B cell (primary cell): ENCODE results near the gene SH3BP2. TPM values are rescaled to one million over a fixed set of nuclear protein-coding genes. Genes with fewer than 3 reads are reported as not detected.
A peak's percentile ranks its signal among the peaks of the same experiment; 100 is the strongest.

Experiments
- ATAC-seq: fragments of 200-7000 bp; cut with Tn5 transposase; one replicate; pipeline ENCODE4 v1.10.0; 2021; ENCODE audit warnings: low read depth, mild to moderate bottlenecking, moderate number of reproducible peaks, moderate library complexity
- CTCF ChIA-PET: fragments of 350-600 bp; sonication (Branson Sonifier 250); formaldehyde crosslinking; loops from one replicate; lab custom pipeline; 2021; ENCODE audit warnings: antibody characterized with exemption, inconsistent platforms; lab: Charles Lee
- POLR2A ChIA-PET: fragments of 350-600 bp; sonication (Branson Sonifier 250); formaldehyde crosslinking; loops from one replicate; lab custom pipeline; 2021; ENCODE audit warnings: antibody characterized with exemption; lab: Charles Lee
- DNase-seq: peaks from one replicate; pipeline ENCODE4 v3.0.0; 2013
- H2AFZ ChIP-seq: 2 replicates; pipeline ENCODE4 v1.6.1; 2012; ENCODE audit warnings: mild to moderate bottlenecking, low read depth, low read length; ENCODE audit not compliant: insufficient read depth, poor library complexity, severe bottlenecking
- H3K27ac ChIP-seq, 2 donors: 1 replicate in 1 of 2; 2 replicates in 1 of 2; pipeline ENCODE4 v1.5.1; 2012 to 2013; ENCODE audit warnings: low read length in 2 of 2, mild to moderate bottlenecking in 2 of 2, moderate library complexity in 1 of 2
- H3K27me3 ChIP-seq, 4 experiments: fragments of 200-600 bp in 1 of 4; sonication (generic) in 1 of 4; replicated peaks in 1 of 4; 1 replicate in 2 of 4; 2 replicates in 2 of 4; pipeline versions ENCODE4 v1.6.1 to v1.7.0; 2013 to 2016; ENCODE audit warnings: low read length in 3 of 4, mild to moderate bottlenecking in 2 of 4, mixed read lengths in 1 of 4, moderate library complexity in 1 of 4; ENCODE audit not compliant: insufficient read depth in 4 of 4, control insufficient read depth in 3 of 4; ENCODE audit errors: control extremely low read depth in 1 of 4
- H3K36me3 ChIP-seq, 2 experiments: replicated peaks in 1 of 2; 1 replicate in 1 of 2; 2 replicates in 1 of 2; pipeline versions ENCODE4 v1.6.1 to v1.7.1; 2013; ENCODE audit warnings: low read length in 1 of 2; ENCODE audit not compliant: insufficient read depth in 2 of 2, control insufficient read depth in 1 of 2; ENCODE audit errors: control extremely low read depth in 1 of 2, extremely low read depth in 1 of 2
- H3K4me1 ChIP-seq, 2 donors: fragments of 200-600 bp in 1 of 2; sonication (generic) in 1 of 2; 1 replicate in 1 of 2; 2 replicates in 1 of 2; pipeline versions ENCODE4 v1.5.1 to v1.6.1; 2013 to 2017; ENCODE audit warnings: low read length in 2 of 2; ENCODE audit not compliant: control insufficient read depth in 2 of 2, insufficient read depth in 2 of 2
- H3K4me2 ChIP-seq: replicated peaks from 2 replicates; pipeline ENCODE3; 2012; ENCODE audit warnings: mild to moderate bottlenecking, low read depth, low read length; ENCODE audit not compliant: poor library complexity, severe bottlenecking
- H3K4me3 ChIP-seq, 5 experiments: fragments of 200-600 bp in 1 of 5; sonication (generic) in 1 of 5; 1 replicate in 3 of 5; 2 replicates in 2 of 5; pipeline versions ENCODE4 v1.5.1 to v1.7.0; 2011 to 2016; ENCODE audit warnings: low read length in 4 of 5, mild to moderate bottlenecking in 4 of 5, low read depth in 2 of 5, control low read depth in 1 of 5, moderate library complexity in 1 of 5; ENCODE audit not compliant: insufficient read depth in 1 of 5; ENCODE audit errors: control extremely low read depth in 1 of 5, extremely low read depth in 1 of 5
- H3K79me2 ChIP-seq: fragments of 200-600 bp; sonication (generic); one replicate; pipeline ENCODE4 v1.6.0; 2016; ENCODE audit warnings: low read length; ENCODE audit not compliant: control insufficient read depth, insufficient read depth
- H3K9ac ChIP-seq: fragments of 200-600 bp; sonication (generic); 2 replicates; pipeline ENCODE4 v1.6.1; 2017; ENCODE audit warnings: mild to moderate bottlenecking, low read length, moderate library complexity
- H3K9me3 ChIP-seq, 3 donors: one replicate each; pipeline versions ENCODE4 v1.6.1 to v1.7.1; 2013; ENCODE audit warnings: low read length in 2 of 3; ENCODE audit not compliant: control insufficient read depth in 2 of 3, insufficient read depth in 1 of 3; ENCODE audit errors: control extremely low read depth in 1 of 3
- H4K20me1 ChIP-seq: 2 replicates; pipeline ENCODE4 v1.6.0; 2012; ENCODE audit warnings: mild to moderate bottlenecking, low read length; ENCODE audit not compliant: insufficient read depth, control insufficient read depth, poor library complexity, severe bottlenecking
- H3K27ac Mint-ChIP-seq: one replicate; pipeline ENCODE4 v1.8.0; 2021; ENCODE audit warnings: mixed read lengths
- H3K27me3 Mint-ChIP-seq: one replicate; pipeline ENCODE4 v1.8.0; 2021; ENCODE audit warnings: mixed read lengths
- H3K4me1 Mint-ChIP-seq: one replicate; pipeline ENCODE4 v1.8.0; 2021; ENCODE audit warnings: mixed read lengths
- H3K4me3 Mint-ChIP-seq: one replicate; pipeline ENCODE4 v1.8.0; 2021; ENCODE audit warnings: mixed read lengths
- H3K9me3 Mint-ChIP-seq: one replicate; pipeline ENCODE4 v1.8.0; 2022; ENCODE audit warnings: mixed read lengths; ENCODE audit not compliant: insufficient read depth
- EZH2 ChIP-seq: IDR thresholded peaks from 2 replicates; pipeline ENCODE4 v1.6.1; 2012; ENCODE audit warnings: borderline replicate concordance, low read depth, mild to moderate bottlenecking, moderate library complexity, low read length; ENCODE audit not compliant: insufficient read depth, poor library complexity, severe bottlenecking
- WGBS: methylation state at CpG from one replicate; pipeline ENCODE4 v1.1.5; 2013; ENCODE audit warnings: missing lambda C conversion rate; ENCODE audit not compliant: insufficient coverage; 5-methylcytosine and 5-hydroxymethylcytosine counted together
- intact Hi-C: fragments of 100-400 bp; cut with micrococcal nuclease; formaldehyde crosslinking; loops from one replicate; pipeline ENCODE4 v1.10.0; 2022
- polyA plus RNA-seq: library from polyadenylated mRNA; depleted of rRNA; stranded (reverse); fragments of >200 nt; gene quantifications from 2 replicates; pipeline ENCODE4 v1.2.3, GENCODE V29; 2012
- total RNA-seq, 2 donors: library from RNA; stranded (reverse); fragments of 120-200 nt in 1 of 2; gene quantifications; 1 replicate in 1 of 2; 2 replicates in 1 of 2; pipeline versions ENCODE4 v1.2.3 to v1.2.4, GENCODE V29; 2013 to 2022
- TF ChIP-seq, protein P1 (sequence below): fragments of 200-600 bp; IDR thresholded peaks from one replicate; pipeline ENCODE4 v1.8.0; 2022; ENCODE audit warnings: antibody characterized with exemption, mild to moderate bottlenecking

The SH3BP2 gene
- total and polyA plus RNA-seq, 2 donors (not counting 1 experiment from before 2014, with no cell fraction given), result 30.8 to 219 TPM

DNA sequence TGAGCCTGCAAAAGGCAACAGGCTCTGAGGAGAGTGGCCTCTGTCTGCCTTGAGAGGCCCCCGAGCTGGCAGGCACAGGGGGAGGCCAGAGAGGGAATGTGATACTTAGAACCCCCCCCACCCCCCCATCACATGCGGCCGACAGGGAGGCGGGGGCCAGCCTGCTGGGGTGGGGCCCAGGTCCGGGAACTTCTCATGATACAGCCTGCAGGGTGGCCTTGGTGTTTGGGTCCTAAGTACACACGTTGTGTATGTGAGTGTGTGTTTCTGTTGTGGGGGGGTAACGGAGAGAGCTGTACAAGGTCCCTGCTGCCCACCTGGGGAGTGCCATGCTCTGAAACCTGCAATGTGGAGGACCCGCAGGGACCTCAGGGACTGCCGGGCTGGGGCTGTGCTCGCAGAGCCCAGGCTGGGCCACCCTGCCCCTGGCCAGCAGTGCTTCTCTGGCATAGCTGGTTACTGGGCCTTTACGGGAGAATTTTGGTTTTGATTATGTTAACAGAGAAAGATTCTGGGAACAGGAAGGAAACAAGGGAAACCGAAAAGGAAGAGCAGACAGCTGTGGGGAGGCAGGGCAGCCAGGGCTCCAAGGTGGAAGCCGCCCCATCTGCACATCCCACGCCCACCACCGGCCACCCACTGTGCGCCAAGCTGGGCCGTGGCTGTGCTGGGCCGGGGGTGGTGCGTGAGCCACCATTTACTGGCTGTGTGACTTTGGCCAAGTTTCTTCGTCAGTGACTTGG, 19.9 kb downstream of the SH3BP2 start:
- no peaks in the 10 kb centered on the region for H3K9me3 ChIP-seq
- no peak for TF ChIP-seq EZH2
- TF ChIP-seq, protein P1, sequence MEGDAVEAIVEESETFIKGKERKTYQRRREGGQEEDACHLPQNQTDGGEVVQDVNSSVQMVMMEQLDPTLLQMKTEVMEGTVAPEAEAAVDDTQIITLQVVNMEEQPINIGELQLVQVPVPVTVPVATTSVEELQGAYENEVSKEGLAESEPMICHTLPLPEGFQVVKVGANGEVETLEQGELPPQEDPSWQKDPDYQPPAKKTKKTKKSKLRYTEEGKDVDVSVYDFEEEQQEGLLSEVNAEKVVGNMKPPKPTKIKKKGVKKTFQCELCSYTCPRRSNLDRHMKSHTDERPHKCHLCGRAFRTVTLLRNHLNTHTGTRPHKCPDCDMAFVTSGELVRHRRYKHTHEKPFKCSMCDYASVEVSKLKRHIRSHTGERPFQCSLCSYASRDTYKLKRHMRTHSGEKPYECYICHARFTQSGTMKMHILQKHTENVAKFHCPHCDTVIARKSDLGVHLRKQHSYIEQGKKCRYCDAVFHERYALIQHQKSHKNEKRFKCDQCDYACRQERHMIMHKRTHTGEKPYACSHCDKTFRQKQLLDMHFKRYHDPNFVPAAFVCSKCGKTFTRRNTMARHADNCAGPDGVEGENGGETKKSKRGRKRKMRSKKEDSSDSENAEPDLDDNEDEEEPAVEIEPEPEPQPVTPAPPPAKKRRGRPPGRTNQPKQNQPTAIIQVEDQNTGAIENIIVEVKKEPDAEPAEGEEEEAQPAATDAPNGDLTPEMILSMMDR, result no peak
- ChIA-PET CTCF (interaction anchor here (0.9 to 2.8 kb wide), 5 partner anchors 9 to 49 kb away, joined by 3 to 9 read pairs (median 4); no protein-coding TSS in a partner anchor), POLR2A (interaction anchor here (0.7 to 3.7 kb wide), 13 partner anchors 9 to 50 kb away, joined by 3 to 18 read pairs (median 5); partner anchors contain the start of gene SH3BP2)
- H3K9me3 Mint-ChIP-seq, result no peaks in the 10 kb centered on the region
- peak overlapping the region; percentile 95 for H3K4me2 ChIP-seq
- peaks cover 85% of the 10 kb centered on the region for H3K4me1 Mint-ChIP-seq
- H3K27ac ChIP-seq, result peak overlapping the region; percentile 89
- peak overlapping the region; percentile 9 for H2AFZ ChIP-seq
- DNase-seq (no peak), ATAC-seq (no peak)
- peaks cover 90 to 94% of the 10 kb centered on the region in 2 donors for H3K4me1 ChIP-seq
- peaks cover 95% of the 10 kb centered on the region for H3K79me2 ChIP-seq
- H3K9ac ChIP-seq, result peak overlapping the region; percentile 77
- peak overlapping the region; percentile 98 for H3K27ac Mint-ChIP-seq
- peaks cover 0 to 27% of the 10 kb centered on the region in 2 experiments for H3K36me3 ChIP-seq
- H3K4me3 ChIP-seq, result peak overlapping the region; percentile 63 to 90 (median 74)
- no peaks in the 10 kb centered on the region for H3K27me3 ChIP-seq
- peak overlapping the region; percentile 80 for H3K4me3 Mint-ChIP-seq
- 3% methylated on average over 13 of the region's 20 CpGs for WGBS
- H3K27me3 Mint-ChIP-seq, result no peaks in the 10 kb centered on the region
- peaks cover 47% of the 10 kb centered on the region for H4K20me1 ChIP-seq
- intact Hi-C loops, result loop anchor here (1.0 to 5.0 kb wide), 5 partner anchors 14 to 40 kb away; no protein-coding TSS in a partner anchor
